ENCODE measurements around the gene ANKH. TPM values are rescaled to one million over a fixed set of nuclear protein-coding genes. Genes with fewer than 3 reads are reported as not detected.

Gene ANKH
- total and polyA plus RNA-seq, 2 of the 13 experiments (the other 11 are each of a cell fraction or from before 2014, with no cell fraction given): 25.0 to 36.0 TPM

DNA sequence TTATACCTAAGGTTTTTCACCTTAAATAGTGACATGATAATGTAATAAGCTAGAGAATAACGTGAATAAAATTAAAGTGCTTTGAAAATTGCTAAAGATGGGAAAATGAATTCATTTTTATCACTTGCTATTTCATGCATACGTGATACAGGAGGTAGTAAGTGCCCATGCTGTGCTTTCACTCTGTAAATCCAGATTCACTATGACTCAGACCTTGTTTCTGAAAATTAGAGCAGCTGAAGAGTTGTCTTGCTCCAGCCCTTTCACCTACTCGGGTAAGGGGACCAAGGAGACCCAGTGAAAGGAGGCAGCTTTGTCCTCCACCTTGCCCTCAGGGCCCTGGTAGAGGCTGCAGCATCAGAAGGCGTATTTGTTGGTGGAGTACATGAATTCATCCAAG lies 87.9 kb downstream of the ANKH start:
- ATAC-seq: no peak
- peaks cover 24% of the 10 kb centered on the region for H3K4me1 ChIP-seq (ENCODE audit: insufficient read depth, low read length)
- intact Hi-C loops (cut with micrococcal nuclease; ENCODE audit: unreplicated experiment) (no loop called here), in situ Hi-C loops (cut with HindIII; ENCODE audit: extremely low pct_ligation_motif_present, low pct_unique_long_range_greater_than_20kb) (no loop called here)
- no peak for FAIRE-seq
- H3K27me3 ChIP-seq (ENCODE audit: control insufficient read depth in 1 of 2, insufficient read depth in 2 of 2, low read length in 2 of 2): no peaks in the 10 kb centered on the region
- POLR2A ChIA-PET: no interaction called here
- CTCF ChIA-PET (ENCODE audit: low intra/inter-chr PET ratio, low total read pairs): no interaction called here
- no peak overlapping the region for H2AFZ ChIP-seq (ENCODE audit: low read length)
- TF ChIP-seq ZNF343 (CRISPR knock-in tag; IDR thresholded peaks at IDR 0.05) (no peak), ZNF296 (CRISPR knock-in tag; conservative IDR thresholded peaks at IDR 0.05) (no peak), ZNF547 (CRISPR knock-in tag; IDR thresholded peaks at IDR 0.05) (no peak), HMG20B (CRISPR knock-in tag; conservative IDR thresholded peaks at IDR 0.05) (no peak), JUN (CRISPR knock-in tag; IDR thresholded peaks at IDR 0.05) (no peak), ZNF775 (CRISPR knock-in tag; IDR thresholded peaks at IDR 0.05; ENCODE audit: borderline replicate concordance) (no peak), PHF21A (CRISPR knock-in tag; IDR thresholded peaks at IDR 0.05) (no peak), ZNF44 (CRISPR knock-in tag; IDR thresholded peaks at IDR 0.05) (no peak), ZFY (CRISPR knock-in tag; IDR thresholded peaks at IDR 0.05) (no peak), WIZ (CRISPR knock-in tag; IDR thresholded peaks at IDR 0.05) (no peak), ELF4 (CRISPR knock-in tag; IDR thresholded peaks at IDR 0.05; ENCODE audit: borderline replicate concordance) (no peak), MTA1 (CRISPR knock-in tag; IDR thresholded peaks at IDR 0.05; ENCODE audit: borderline replicate concordance) (no peak), NFYB (CRISPR knock-in tag; IDR thresholded peaks at IDR 0.05) (no peak), POLR2AphosphoS2 (IDR thresholded peaks at IDR 0.05; ENCODE audit: low read depth, low read length) (no peak), TBP (CRISPR knock-in tag; IDR thresholded peaks at IDR 0.05) (no peak), SRSF1 (optimal IDR thresholded peaks at IDR 0.05; ENCODE audit: low read depth, low read length) (no peak), ZNF441 (CRISPR knock-in tag; IDR thresholded peaks at IDR 0.05; ENCODE audit: borderline replicate concordance) (no peak)
- TF ChIP-seq, protein P1, sequence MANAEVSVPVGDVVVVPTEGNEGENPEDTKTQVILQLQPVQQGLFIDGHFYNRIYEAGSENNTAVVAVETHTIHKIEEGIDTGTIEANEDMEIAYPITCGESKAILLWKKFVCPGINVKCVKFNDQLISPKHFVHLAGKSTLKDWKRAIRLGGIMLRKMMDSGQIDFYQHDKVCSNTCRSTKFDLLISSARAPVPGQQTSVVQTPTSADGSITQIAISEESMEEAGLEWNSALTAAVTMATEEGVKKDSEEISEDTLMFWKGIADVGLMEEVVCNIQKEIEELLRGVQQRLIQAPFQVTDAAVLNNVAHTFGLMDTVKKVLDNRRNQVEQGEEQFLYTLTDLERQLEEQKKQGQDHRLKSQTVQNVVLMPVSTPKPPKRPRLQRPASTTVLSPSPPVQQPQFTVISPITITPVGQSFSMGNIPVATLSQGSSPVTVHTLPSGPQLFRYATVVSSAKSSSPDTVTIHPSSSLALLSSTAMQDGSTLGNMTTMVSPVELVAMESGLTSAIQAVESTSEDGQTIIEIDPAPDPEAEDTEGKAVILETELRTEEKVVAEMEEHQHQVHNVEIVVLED (CRISPR knock-in tag; IDR thresholded peaks at IDR 0.05; ENCODE audit: borderline replicate concordance): no peak
- TF ChIP-seq, protein P2, sequence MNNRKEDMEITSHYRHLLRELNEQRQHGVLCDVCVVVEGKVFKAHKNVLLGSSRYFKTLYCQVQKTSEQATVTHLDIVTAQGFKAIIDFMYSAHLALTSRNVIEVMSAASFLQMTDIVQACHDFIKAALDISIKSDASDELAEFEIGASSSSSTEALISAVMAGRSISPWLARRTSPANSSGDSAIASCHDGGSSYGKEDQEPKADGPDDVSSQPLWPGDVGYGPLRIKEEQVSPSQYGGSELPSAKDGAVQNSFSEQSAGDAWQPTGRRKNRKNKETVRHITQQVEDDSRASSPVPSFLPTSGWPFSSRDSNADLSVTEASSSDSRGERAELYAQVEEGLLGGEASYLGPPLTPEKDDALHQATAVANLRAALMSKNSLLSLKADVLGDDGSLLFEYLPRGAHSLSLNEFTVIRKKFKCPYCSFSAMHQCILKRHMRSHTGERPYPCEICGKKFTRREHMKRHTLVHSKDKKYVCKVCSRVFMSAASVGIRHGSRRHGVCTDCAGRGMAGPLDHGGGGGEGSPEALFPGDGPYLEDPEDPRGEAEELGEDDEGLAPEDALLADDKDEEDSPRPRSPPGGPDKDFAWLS (CRISPR knock-in tag; IDR thresholded peaks at IDR 0.05; ENCODE audit: borderline replicate concordance): no peak
- no peak overlapping the region for H3K27ac ChIP-seq (ENCODE audit: extremely low read length, insufficient read depth, low read length)
- no TSS peak for BruUV-seq (replicated peaks)
- no peak overlapping the region for H3K4me2 ChIP-seq (ENCODE audit: low read depth, low read length)
- 96% methylated on average over 4 of the region's 4 CpGs for WGBS (ENCODE audit: low lambda C conversion rate)
- no peak for DNase-seq (ENCODE audit: low spot score)
- no peaks in the 10 kb centered on the region for H3K79me2 ChIP-seq (ENCODE audit: insufficient read depth, low read length)
- no peak overlapping the region for H3K4me3 ChIP-seq (replicated peaks in 1 of 3; ENCODE audit: insufficient read depth in 1 of 3, low read depth in 2 of 3, low read length in 3 of 3)
- no peak overlapping the region for H3K9ac ChIP-seq (ENCODE audit: insufficient read depth, low read depth, low read length)
- no peaks in the 10 kb centered on the region for H4K20me1 ChIP-seq (ENCODE audit: insufficient read depth, low read length)
- H3K9me3 ChIP-seq (ENCODE audit: low read length): no peaks in the 10 kb centered on the region
- no peaks in the 10 kb centered on the region; a peak in 1 of 5 replicates for H3K36me3 ChIP-seq (replicated peaks in 1 of 2; ENCODE audit: control insufficient read depth in 1 of 2, insufficient read depth in 2 of 2, low read length in 2 of 2)
